ENCODE data around the gene TVP23C. TPM values are rescaled to one million over a fixed set of nuclear protein-coding genes. Genes with fewer than 3 reads are reported as not detected.

The TVP23C gene
- total and polyA plus RNA-seq, 12 donors: 4.0 to 51.8 (median 17.5) TPM

- H3K4me1 ChIP-seq (replicated peaks in 1 of 2): peaks cover 0 to 7% of the 10 kb centered on the region in 2 donors
- H3K27me3 ChIP-seq: no peaks in the 10 kb centered on the region
- H3K36me3 ChIP-seq (replicated peaks in 1 of 2): no peaks in the 10 kb centered on the region
- intact Hi-C loops (cut with DNase I): no loop called here
- no peak overlapping the region for H3K27ac ChIP-seq
- H3K4me3 ChIP-seq: no peak overlapping the region
- 76 to 84% (median 80%) methylated on average over 6 of the region's 6 CpGs for WGBS, 4 donors
- TF ChIP-seq POLR2A (IDR thresholded peaks at IDR 0.05) (no peak), CTCF (IDR thresholded peaks at IDR 0.05) (no peak)
- no peaks in the 10 kb centered on the region for H3K9me3 ChIP-seq (replicated peaks in 1 of 3)
- no peak for DNase-seq
These were observed 81.8 kb downstream of the TVP23C start for GRCh38 chr17:15481481-15481880.

GRCh38 chr17:15480204-15480603, 83.1 kb downstream of the TVP23C start:
- WGBS, 4 donors: 76 to 85% (median 82%) methylated on average over 6 of the region's 6 CpGs
- Histone ChIP-seq H3K27ac (no peak overlapping the region), H3K27me3 (no peaks in the 10 kb centered on the region), H3K4me3 (no peak overlapping the region), H3K9me3 (replicated peaks in 1 of 3) (no peaks in the 10 kb centered on the region), H3K4me1 (replicated peaks in 1 of 2) (peaks cover 0 to 7% of the 10 kb centered on the region in 2 donors), H3K36me3 (replicated peaks in 1 of 2) (no peaks in the 10 kb centered on the region)
- DNase-seq: no peak
- intact Hi-C loops (cut with DNase I): no loop called here
- TF ChIP-seq POLR2A (IDR thresholded peaks at IDR 0.05): no peak
- no peak for TF ChIP-seq CTCF (IDR thresholded peaks at IDR 0.05)

GRCh38 chr17:15479703-15480102, 83.6 kb downstream of the TVP23C start:
- no peaks in the 10 kb centered on the region for H3K27me3 ChIP-seq
- H3K36me3 ChIP-seq (replicated peaks in 1 of 2): no peaks in the 10 kb centered on the region
- peak overlapping the region in 1 of 5 donors; percentile 7 for H3K27ac ChIP-seq
- no peak for TF ChIP-seq CTCF (IDR thresholded peaks at IDR 0.05)
- TF ChIP-seq POLR2A (IDR thresholded peaks at IDR 0.05): no peak
- intact Hi-C loops (cut with DNase I): no loop called here
- H3K4me3 ChIP-seq: no peak overlapping the region
- H3K9me3 ChIP-seq (replicated peaks in 1 of 3): no peaks in the 10 kb centered on the region
- peaks cover 0 to 6% of the 10 kb centered on the region in 2 donors for H3K4me1 ChIP-seq (replicated peaks in 1 of 2)
- DNase-seq: peak in 1 of 7 donors; percentile 24

- Histone ChIP-seq H3K27me3 (no peaks in the 10 kb centered on the region), H3K4me1 (replicated peaks in 1 of 2) (no peaks in the 10 kb centered on the region), H3K27ac (peak overlapping the region in 2 of 5 donors; percentile 27 to 33), H3K9me3 (replicated peaks in 1 of 3) (no peaks in the 10 kb centered on the region), H3K36me3 (replicated peaks in 1 of 2) (no peaks in the 10 kb centered on the region), H3K4me3 (no peak overlapping the region)
- WGBS, 4 donors: 87 to 90% (median 89%) methylated on average over 5 of the region's 5 CpGs
- no peak for DNase-seq
- TF ChIP-seq CTCF (IDR thresholded peaks at IDR 0.05) (no peak), POLR2A (IDR thresholded peaks at IDR 0.05) (no peak)
- intact Hi-C loops (cut with DNase I): no loop called here
These were observed 84.4 kb downstream of the TVP23C start for GRCh38 chr17:15478845-15479244.

All from adrenal gland (tissue), 12 donors.